Activated B cell treated with CpG ODN at 0.5 μM for 24 hours (primary cell): ENCODE results near the gene ZXDB. TPM values are rescaled to one million over a fixed set of nuclear protein-coding genes. Genes with fewer than 3 reads are reported as not detected.
"Not testable (repeated sequence)": the region's sequence is repeated elsewhere in the genome, so short reads cannot be mapped to it uniquely, and the experiment has no call there.

Experiments
- ATAC-seq: fragments of 200-7000 bp; cut with Tn5 transposase; one replicate; pipeline ENCODE4 v1.10.0; 2021; ENCODE audit warnings: low read depth, mild to moderate bottlenecking, moderate library complexity
- CTCF ChIA-PET: fragments of 350-600 bp; sonication (Branson Sonifier 250); formaldehyde crosslinking; loops from one replicate; lab custom pipeline; 2021; ENCODE audit warnings: antibody characterized with exemption; lab: Charles Lee
- POLR2A ChIA-PET: fragments of 350-600 bp; sonication (Branson Sonifier 250); formaldehyde crosslinking; loops from one replicate; lab custom pipeline; 2021; ENCODE audit warnings: antibody characterized with exemption; lab: Charles Lee
- DNase-seq: peaks from one replicate; pipeline ENCODE4 v3.0.0; 2022
- H3K27ac Mint-ChIP-seq: one replicate; pipeline ENCODE4 v1.8.0; 2020; ENCODE audit warnings: mixed read lengths
- H3K27me3 Mint-ChIP-seq: one replicate; pipeline ENCODE4 v1.8.0; 2021; ENCODE audit warnings: mixed read lengths
- H3K36me3 Mint-ChIP-seq: one replicate; pipeline ENCODE4 v1.8.0; 2021; ENCODE audit warnings: low read depth, mixed read lengths
- H3K4me1 Mint-ChIP-seq: one replicate; pipeline ENCODE4 v1.8.0; 2021; ENCODE audit warnings: mixed read lengths
- H3K4me3 Mint-ChIP-seq: one replicate; pipeline ENCODE4 v1.8.0; 2020; ENCODE audit warnings: mild to moderate bottlenecking, mixed read lengths
- H3K9me3 Mint-ChIP-seq: one replicate; pipeline ENCODE4 v1.8.0; 2020; ENCODE audit warnings: mixed read lengths
- intact Hi-C: fragments of 100-400 bp; cut with micrococcal nuclease; formaldehyde crosslinking; loops from one replicate; pipeline ENCODE4 v1.15.1; 2024
- total RNA-seq: library from RNA; stranded (reverse); gene quantifications from 2 replicates; pipeline ENCODE4 v1.2.3, GENCODE V29; 2022
- TF ChIP-seq, protein P1 (sequence below): fragments of 200-600 bp; IDR thresholded peaks from one replicate; pipeline ENCODE4 v1.8.0; 2022; ENCODE audit warnings: antibody characterized with exemption, mild to moderate bottlenecking

The ZXDB gene
- total RNA-seq, 1 donor from 2014 or later = 11.8 TPM

DNA sequence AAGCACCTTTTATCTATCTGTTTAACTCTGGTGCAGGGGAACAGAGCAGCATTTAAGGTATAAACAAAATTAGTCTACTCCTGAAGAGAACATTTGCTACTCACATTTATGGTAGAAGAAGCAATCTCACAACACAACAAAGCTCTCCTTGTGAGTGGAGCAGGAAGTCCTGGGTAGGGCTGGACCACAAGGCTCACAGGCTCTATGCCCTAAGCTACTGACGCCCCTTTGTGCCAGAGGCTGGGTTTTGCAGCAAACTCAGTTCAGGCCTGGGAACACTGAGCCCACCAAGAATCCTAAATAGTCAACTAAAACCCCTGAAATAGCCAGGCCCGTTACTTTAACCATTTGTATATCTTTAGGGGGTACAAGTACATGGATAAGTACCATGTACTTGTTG lies 4.7 kb upstream of the ZXDB start:
- intact Hi-C loops = no loop called here
- no peak for DNase-seq
- POLR2A ChIA-PET = interaction anchor here (0.6 kb wide), 1 partner anchor 315 kb away, joined by 4 read pairs; no protein-coding TSS in a partner anchor
- no peak for ATAC-seq
- H3K27ac Mint-ChIP-seq = no peak overlapping the region
- H3K4me1 Mint-ChIP-seq = peaks cover 13% of the 10 kb centered on the region
- H3K4me3 Mint-ChIP-seq = no peak overlapping the region
- TF ChIP-seq, protein P1, sequence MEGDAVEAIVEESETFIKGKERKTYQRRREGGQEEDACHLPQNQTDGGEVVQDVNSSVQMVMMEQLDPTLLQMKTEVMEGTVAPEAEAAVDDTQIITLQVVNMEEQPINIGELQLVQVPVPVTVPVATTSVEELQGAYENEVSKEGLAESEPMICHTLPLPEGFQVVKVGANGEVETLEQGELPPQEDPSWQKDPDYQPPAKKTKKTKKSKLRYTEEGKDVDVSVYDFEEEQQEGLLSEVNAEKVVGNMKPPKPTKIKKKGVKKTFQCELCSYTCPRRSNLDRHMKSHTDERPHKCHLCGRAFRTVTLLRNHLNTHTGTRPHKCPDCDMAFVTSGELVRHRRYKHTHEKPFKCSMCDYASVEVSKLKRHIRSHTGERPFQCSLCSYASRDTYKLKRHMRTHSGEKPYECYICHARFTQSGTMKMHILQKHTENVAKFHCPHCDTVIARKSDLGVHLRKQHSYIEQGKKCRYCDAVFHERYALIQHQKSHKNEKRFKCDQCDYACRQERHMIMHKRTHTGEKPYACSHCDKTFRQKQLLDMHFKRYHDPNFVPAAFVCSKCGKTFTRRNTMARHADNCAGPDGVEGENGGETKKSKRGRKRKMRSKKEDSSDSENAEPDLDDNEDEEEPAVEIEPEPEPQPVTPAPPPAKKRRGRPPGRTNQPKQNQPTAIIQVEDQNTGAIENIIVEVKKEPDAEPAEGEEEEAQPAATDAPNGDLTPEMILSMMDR = no peak
- peaks cover 2% of the 10 kb centered on the region for H3K27me3 Mint-ChIP-seq
- H3K9me3 Mint-ChIP-seq = no peaks in the 10 kb centered on the region
- no peaks in the 10 kb centered on the region for H3K36me3 Mint-ChIP-seq
- CTCF ChIA-PET = no interaction called here

DNA sequence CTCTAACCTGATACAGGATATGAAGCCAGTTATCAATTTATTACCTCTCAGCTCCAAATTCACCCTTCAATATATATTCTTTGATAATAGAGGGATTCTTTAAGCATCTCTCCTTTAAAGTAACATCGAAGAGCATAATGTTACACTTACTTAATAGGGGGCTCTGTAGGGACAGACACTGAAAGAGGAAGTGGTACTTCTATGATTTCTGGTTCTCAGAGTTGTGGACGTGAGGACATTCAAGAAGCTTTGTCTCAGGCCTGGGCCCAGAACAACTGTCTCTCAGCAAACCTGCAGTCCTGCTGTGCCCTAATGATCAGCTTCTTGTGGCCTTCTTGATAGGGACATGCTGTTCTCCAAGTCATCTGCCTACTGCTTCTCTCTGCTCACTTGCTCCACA lies 4.2 kb upstream of the ZXDB start:
- H3K4me3 Mint-ChIP-seq = no peak overlapping the region
- no peaks in the 10 kb centered on the region for H3K9me3 Mint-ChIP-seq
- H3K27ac Mint-ChIP-seq = no peak overlapping the region
- no peak for DNase-seq
- ATAC-seq = no peak
- TF ChIP-seq, protein P1 = no peak
- no peaks in the 10 kb centered on the region for H3K36me3 Mint-ChIP-seq
- intact Hi-C loops = no loop called here
- H3K4me1 Mint-ChIP-seq = peaks cover 13% of the 10 kb centered on the region
- ChIA-PET CTCF (no interaction called here), POLR2A (interaction anchor here (0.6 kb wide), 2 partner anchors 315 to 859 kb away, joined by 3 to 4 read pairs; no protein-coding TSS in a partner anchor)
- H3K27me3 Mint-ChIP-seq = peaks cover 2% of the 10 kb centered on the region

DNA sequence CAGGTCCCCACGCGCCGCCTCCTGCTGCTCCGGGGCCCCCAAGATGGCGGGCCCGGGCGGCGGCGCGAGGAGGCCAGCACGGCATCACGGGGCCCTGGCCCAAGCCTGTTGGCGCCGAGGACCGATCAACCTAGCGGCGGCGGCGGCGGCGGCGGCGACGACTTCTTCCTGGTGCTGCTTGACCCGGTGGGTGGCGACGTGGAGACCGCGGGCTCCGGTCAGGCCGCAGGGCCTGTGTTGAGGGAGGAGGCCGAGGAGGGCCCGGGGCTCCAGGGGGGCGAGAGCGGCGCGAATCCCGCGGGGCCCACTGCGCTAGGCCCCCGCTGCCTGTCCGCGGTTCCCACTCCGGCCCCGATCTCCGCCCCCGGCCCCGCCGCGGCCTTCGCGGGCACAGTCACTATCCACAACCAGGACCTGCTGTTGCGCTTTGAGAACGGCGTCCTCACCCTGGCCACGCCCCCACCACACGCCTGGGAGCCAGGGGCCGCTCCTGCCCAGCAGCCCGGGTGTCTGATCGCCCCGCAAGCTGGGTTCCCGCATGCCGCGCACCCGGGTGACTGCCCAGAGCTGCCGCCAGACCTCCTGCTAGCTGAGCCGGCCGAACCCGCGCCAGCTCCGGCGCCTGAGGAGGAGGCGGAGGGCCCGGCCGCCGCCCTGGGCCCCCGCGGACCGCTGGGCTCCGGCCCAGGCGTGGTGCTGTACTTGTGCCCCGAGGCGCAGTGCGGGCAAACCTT lies 516 bp downstream of the ZXDB start:
- H3K9me3 Mint-ChIP-seq, H3K27me3 Mint-ChIP-seq, CTCF ChIA-PET, H3K27ac Mint-ChIP-seq: not testable (repeated sequence)
- Mint-ChIP-seq H3K4me3 (peak overlapping the region; percentile 57), H3K4me1 (peaks cover 47% of the 10 kb centered on the region), H3K36me3 (peaks cover 22% of the 10 kb centered on the region)
- intact Hi-C loops = loop anchor here (2.0 to 10.0 kb wide), 6 partner anchors 320 to 1875 kb away; partner anchors contain the start of genes RRAGB, SPIN2B, SPIN3 and ZXDA
- DNase-seq (peak; percentile 48), ATAC-seq (peak; percentile 79)
- POLR2A ChIA-PET = interaction anchor here (0.6 to 0.8 kb wide), 2 partner anchors 18 to 326 kb away, joined by 3 read pairs; no protein-coding TSS in a partner anchor

DNA sequence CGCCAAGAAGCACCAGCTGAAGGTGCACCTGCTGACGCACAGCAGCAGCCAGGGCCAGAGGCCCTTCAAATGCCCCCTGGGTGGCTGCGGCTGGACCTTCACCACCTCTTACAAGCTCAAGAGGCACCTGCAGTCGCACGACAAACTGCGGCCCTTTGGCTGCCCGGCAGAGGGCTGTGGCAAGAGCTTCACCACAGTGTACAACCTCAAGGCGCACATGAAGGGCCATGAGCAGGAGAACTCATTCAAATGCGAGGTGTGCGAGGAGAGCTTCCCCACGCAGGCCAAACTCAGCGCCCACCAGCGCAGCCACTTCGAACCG lies 1.0 kb downstream of the ZXDB start:
- H3K9me3 Mint-ChIP-seq, H3K27me3 Mint-ChIP-seq, CTCF ChIA-PET, DNase-seq: not testable (repeated sequence)
- peak; percentile 41 for ATAC-seq
- H3K36me3 Mint-ChIP-seq = peaks cover 27% of the 10 kb centered on the region
- H3K27ac Mint-ChIP-seq = peak overlapping the region; percentile 41
- peaks cover 45% of the 10 kb centered on the region for H3K4me1 Mint-ChIP-seq
- intact Hi-C loops = loop anchor here (2.0 to 10.0 kb wide), 6 partner anchors 319 to 1876 kb away; partner anchors contain the start of genes RRAGB, SPIN2B, SPIN3 and ZXDA
- POLR2A ChIA-PET = interaction anchor here (0.6 kb wide), 1 partner anchor 327 kb away, joined by 3 read pairs; no protein-coding TSS in a partner anchor
- peak overlapping the region; percentile 46 for H3K4me3 Mint-ChIP-seq

DNA sequence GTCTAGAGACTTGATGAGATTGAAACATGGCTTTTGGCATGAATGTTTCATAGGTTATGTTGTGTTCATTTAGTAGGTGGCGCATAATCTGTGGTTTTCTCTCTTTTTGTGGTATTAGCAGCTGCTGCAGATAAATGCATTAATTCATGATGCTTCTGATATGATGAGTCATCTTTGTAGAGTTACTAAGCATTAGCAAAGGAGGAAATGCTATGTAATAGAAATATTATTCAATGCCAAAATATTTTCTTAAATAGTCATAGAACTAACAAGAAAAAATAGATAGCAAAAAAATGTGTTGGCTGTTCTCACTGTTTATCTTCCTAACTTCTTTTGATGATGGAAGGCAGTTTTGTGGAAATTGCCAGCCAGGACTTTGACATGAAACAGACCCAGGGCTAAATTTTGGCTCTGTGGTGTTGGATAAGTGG lies 3.6 kb downstream of the ZXDB start:
- CTCF ChIA-PET = no interaction called here

More for the DNA sequence above, 3.6 kb downstream of the ZXDB start:
- Mint-ChIP-seq H3K4me3 (peak overlapping the region; percentile 74), H3K27me3 (no peaks in the 10 kb centered on the region), H3K9me3 (no peaks in the 10 kb centered on the region), H3K4me1 (peaks cover 49% of the 10 kb centered on the region), H3K36me3 (peaks cover 34% of the 10 kb centered on the region), H3K27ac (peak overlapping the region; percentile 35)
- DNase-seq (no peak), ATAC-seq (no peak)
- TF ChIP-seq, protein P1 = no peak
- POLR2A ChIA-PET = no interaction called here
- intact Hi-C loops = loop anchor here (10.0 kb wide), 1 partner anchor 601 kb away; the partner anchor contains the start of gene SPIN3
